Measurements from ENCODE around the gene GUCD1.
"Not testable (repeated sequence)": the region's sequence is repeated elsewhere in the genome, so short reads cannot be mapped to it uniquely, and the experiment has no call there.

The GUCD1 gene

DNA sequence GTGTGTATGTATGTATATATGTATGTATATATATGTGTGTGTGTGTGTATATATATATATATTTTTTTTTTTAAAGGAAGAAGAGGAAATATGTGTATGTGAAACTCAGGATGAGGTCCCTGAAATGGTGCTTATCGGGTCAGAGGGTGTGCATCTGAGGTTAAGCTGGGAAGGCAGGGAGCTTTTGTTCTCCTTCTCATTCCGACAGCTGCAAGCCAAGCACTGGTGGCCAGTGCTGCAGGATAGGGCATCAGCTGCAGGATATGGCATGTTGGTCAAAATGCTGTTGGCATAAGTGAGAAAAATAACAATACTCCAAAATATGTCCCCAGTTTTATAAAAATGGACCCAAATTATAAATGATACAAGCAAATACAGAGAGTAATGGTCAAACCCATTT, 8.3 kb upstream of the GUCD1 start:
- DNase-seq: no peak

DNA sequence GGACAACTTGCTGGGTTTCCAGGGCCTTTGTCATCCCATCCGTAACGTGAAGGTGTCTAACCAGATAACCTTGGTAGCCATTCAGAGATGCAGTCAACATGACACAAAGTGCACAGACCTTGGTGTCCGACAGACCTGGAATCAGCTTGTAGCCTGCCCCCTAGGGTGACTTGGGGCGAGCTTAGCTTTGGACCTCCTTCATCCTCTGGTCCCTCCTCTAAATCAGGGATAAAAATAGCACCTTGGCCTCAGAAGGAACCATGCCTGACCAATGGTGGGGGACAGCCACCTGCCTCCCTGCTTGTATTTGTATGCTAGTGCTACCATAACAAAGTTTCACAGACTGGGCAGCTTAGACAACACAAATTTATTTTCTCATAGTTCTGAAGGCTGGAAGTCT, 4.5 kb upstream of the GUCD1 start:
- DNase-seq: no peak

DNA sequence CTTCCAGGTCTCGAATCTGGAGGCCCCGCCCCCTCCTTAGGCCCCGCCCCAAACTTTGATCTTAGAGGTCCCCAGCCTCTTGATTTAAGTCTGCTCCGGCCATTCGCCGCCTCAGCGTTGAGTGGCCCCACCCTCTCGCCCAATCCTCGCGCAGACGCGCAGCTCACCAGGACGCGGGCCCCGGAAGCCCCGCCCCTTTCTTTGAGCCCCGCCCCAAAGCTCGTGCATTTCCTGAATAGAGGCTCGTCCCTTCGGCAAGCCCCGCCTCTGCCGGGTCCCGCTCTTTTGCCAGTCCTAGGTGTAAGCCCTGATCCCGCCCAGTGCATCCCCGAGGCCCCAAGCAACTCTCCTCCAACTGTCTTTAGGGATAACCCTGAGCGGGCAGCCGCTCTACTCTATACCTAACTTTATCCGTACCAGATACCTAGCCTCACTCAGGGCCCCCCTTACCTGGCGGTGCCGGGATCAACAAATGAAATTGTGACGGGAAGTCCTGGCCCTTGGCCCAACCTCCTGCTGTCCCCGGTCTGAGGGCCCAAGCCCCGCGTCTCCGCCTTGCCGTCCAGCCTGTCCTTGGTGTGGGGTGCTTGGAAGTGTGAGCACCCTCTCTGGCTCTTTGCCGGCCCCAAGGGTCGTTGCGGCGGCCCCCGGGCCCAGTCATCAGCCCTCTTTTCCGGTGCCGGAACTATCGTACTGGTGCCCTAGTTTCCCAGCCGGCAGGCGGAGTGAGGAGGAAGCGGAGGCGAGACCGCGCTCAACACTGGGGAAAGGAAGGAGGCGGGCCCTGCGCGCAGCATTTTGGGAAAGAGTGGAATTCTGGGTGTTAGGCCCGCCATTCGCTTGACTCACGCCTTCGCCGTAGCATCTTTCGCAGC, 464 bp upstream of the GUCD1 start, which contains the start of gene SNRPD3:
Gene SNRPD3 (plus strand): TSS at position 835 of the 875 bp plus-strand sequence. CDS start 1,676 bp downstream, outside the sequence.
- DNase-seq: peak; percentile 96 to 99

DNA sequence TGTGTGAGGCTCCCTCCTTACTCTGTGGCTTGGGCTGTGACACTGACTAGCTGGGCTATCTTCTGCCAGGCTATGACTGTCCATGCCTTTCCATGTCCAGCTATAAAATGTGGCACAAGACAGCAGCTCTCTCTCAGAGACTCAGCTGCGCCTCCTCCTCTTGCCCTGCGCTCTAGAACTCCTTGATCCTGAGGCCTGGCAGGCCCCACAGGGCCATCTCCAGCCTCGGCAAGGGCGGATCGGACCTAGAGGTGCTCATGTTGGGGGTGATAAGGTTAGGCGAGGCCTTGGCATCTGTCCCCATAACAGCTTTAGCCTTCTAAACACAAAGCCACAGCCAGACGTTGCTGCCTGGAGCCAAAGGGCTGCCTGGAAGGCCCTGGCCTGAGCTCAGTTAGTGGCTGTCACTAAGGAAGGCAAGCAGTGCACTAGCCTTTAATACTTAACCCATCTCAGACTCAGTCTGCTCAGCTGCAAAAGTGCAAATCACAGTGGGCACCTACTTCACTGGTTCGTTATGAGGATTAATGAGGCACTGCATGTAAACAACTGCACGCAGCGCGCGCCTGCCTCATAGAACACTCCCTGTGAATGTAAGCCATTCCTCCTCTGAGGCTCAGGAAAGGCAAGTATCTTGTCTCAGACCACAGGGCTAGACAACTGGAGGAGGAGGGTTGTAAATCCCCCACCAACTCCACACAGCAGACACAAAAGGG, 1.2 kb downstream of the GUCD1 start:
- no peak for DNase-seq

DNA sequence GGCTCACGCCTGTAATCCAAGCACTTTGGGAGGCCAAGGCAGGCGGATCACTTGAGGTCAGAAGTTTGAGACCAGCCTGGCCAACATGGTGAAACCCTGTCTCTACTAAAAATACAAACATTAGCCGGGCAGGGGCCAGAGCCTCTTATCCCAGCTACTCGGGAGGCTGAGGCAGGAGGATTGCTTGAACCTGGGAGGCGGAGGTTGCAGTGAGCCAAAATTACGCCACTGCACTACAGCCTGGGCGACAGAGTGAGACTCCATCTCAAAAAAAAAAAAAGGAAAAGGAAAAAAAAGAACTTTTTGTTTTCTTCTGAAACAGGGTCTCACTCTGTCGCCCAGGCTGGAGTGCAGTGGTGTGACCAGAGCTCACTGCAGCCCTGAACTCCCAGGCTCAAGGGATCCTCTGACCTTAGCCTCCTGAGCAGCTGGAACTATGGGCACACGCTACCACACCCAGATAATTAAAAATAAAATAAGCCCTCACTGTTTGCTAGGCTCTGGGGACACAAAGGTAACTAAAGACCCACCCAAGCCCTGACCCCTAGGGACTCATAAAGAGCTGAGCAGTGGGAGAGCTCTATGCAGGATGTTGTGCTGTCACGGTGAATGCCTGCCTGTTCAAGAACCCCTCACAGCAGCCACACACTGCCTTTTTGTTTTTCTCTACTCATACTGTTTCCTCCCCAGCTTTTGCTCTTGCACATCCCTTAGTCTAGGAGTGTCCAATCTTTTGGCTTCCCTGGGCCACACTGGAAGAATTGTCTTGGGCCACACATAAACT, 2.2 kb downstream of the GUCD1 start:
- DNase-seq: not testable (repeated sequence)

DNA sequence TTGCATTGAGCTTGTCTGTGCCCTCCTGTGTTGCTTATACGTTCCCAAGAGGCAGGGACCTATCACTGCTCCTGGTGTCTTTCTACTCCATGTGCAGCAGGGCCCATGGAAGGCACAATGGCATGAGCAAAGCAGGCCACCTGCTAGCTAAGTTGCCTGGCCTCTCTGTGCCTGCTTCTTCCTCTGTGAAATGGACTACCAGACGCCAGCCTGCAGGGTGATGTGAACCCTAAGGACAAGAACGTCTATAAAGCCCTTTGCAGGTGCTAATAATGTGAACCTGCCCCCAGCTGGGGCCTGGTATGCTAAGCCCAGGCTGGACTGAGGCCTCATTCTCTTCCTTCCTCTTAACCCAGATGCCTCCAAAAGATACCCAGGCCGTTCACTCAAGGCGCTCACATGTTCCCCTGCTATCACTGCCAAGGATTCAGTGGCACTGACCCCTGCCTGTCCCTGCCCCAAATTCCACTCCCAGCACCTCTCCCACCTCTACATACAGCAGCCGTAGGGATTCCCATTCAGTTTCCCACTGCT, 4.0 kb downstream of the GUCD1 start:
- DNase-seq: no peak

DNA sequence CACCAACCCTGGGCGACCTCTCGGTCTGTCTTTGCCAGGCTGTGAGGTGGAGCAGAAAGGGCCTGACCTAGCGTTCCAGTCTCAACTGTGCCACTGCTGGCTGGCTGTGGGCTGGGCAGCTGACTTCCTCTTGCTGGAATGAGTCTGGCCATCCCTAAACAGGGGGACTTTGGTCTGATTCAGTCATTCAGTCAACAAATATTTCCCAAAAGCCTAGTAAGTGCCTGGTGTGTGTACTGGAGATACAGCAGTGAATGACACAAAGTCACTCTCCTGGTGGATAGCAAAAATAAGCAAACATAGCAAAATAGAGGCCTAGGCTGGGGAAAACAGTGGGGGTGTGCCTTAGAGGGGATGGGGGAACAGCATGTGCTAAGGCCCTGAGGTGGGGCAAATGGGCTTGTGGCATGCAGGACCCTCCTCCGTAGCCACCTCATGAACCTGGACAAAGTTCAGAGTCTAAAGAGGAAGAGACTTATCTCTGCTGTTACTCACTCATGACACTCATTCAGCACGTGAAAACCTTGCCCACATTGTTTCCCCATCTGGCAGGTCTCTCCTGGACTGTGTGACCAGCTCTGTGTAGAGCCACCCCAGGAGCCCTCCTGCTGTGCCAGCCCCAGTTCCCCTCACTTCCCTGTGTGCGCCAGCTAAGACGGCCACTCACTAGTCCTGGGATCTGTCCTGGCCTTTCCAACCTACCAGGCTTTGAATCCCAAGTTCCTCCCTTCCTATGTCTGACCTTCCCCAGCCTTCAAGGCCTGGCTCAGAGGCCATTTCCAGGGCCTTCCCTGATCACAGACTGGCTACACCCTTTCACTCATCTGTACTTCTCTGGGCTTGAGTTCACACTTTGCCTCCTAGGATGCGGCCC, 4.7 kb downstream of the GUCD1 start:
- no peak for DNase-seq

DNA sequence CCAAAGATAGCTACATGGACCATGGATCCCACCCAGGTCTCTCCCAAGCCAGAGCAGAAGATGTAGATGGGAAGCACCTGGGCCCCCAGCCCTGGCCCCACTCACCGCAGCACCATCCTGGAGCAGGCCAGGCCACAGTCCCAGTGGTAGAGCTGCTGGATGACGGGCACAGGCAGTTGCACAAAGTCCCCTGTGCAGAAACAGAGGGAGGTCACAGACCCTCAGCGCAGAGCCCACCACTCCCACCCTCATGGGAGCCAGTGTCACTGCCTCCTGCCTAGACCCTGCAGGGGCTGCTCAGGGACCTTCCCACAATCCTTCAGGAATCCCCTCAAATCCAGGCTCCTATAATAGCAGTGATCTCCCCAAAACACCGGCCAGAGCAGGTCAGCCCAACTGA, 6.1 kb downstream of the GUCD1 start:
- DNase-seq: no peak

DNA sequence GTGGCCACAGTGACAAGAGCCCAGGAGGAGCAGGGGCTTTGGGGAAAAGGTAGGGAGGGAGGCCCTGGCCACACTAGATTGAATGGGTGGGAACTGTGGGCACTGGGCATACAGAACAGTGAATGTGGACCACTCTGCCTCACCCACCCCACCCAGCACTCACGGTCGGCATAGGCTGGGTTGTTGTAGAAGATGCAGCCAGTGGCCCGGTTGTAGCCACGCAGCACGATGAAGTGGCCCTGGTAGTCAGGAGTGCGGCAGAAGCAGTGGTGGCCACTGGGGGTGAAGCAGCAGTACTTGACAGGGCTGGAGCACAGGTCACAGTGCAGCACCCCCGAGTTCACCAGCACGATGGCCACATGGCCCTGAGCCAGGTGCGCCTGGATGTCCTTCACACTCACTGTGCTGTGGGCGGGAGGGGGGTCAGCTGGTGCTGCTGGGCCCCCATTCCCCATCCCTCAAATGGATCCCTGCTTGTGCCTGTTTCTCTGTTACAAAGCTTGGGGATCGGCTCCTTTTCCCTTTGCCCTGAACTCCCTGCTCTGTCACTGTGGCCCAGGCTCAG, 11.2 kb downstream of the GUCD1 start:
- DNase-seq: no peak

DNA sequence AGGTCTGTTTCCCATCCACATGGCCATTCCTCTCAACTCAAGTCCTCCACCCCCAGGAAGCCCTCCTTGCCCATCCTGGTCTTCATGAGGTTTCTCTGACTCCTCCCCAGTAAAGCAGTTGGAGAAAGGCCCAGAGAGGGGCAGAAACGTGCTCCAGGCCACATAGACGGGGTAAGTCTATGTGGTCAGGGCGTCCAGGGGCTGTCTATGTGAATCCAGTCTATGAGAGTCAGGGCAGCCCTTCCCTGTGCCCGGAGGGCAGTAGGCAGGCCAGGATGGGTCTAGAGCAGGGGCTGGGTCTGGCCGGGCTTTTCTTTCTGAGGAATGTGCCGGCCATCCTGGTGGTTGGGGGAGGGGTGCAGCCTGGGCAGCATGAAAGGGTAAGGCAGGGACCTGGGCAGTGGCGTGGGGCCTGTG, 11.7 kb downstream of the GUCD1 start:
- DNase-seq: no peak

DNA sequence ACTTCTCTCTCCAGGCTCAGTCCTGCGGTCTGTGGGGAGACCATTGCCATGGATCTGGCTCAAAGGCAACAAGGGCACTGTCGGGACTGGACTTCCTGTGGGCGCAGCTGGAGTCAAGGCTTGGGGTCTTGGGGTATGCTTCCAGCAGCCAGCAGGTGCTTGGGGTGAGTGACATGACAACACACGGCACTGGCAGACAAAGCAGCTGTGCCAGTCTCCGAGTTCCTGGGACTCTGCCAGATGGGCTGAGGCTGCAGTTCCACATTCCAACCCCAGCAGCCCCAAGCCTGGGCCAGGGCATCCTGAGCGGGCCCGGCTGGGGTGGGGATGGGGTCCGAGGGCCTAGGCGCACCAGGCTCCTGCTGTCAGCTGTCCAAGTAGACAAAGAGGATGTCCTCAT, 12.3 kb downstream of the GUCD1 start:
- DNase-seq: no peak

DNA sequence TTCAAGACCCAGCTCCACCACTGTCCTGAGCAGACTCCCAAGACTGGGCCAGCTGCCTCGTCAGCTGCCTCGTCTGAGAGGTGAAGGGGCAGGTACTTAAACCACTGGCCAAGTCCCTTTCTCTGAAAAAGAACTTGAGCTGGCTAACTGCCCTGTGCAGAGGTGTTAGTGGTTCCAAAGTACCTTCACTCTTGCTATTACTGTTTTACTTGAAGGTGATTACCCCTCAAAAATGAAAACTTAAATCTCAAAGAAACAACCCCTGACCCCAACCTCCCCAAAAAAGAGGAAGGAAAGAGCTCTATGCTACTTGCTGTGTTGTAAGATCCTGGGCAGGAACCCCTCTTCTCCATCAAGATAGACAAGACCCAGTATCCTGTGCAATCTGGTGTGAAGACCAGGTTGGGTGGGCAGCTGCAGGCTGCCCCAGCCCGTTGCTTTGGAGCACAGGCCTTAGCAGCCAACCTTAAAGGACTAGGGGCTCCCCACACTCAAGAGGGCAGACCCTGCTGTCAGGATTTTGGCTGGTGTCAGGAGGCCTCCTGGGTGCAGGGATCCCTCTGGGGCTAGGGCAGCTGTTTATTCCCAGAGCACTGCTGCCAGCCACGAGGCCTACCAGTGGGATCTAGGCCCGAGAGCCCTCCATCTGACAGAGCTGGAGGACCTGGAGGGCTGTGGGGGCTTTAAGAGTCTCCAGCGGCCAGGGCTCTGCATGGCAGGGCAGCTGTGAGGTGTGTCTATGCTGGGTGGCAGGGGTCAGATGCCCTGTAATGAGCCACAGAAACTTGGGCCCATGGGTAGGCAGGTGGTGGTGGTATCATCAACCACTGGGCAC, 13.0 kb downstream of the GUCD1 start:
- DNase-seq: peak in 1 of 2 donors; percentile 49

DNA sequence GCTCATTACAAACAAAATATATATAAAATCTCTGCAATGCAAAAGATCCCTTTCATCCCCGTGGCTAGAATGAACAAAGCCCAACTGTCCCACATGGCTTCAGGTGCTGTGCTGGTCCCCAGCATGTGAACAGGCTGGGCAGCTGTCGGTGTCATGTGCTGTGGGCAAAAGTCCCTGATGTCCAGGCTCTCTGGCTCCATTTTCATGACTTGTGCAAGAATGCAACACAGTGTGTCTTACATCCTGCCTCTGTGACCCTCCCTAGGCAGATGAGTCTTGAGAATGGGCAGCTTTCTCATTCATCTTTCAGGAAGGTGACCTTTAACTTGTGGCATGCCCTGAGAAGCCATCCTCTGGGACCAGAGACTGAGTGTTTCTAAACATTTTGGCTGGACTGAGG, 14.5 kb downstream of the GUCD1 start:
- no peak for DNase-seq

DNA sequence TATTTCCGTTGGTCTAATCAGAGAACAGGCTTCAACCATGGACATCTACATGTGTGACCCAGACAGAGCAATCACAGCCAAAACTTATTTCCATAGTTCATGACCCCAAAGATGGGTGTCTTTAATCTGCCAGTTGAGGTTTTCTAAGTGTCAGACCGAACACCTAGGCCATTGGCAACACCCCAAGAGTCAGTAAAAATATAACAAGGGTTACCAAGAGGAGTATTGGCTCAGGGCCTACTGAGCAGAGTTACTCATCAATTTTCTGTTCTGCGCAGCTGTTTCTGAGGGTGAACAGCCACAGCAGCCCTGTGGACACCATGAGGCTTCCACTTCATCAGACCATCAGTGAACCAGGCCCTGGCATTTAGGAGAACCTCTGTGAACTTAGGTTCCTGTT, 18.8 kb downstream of the GUCD1 start:
- no peak for DNase-seq

DNA sequence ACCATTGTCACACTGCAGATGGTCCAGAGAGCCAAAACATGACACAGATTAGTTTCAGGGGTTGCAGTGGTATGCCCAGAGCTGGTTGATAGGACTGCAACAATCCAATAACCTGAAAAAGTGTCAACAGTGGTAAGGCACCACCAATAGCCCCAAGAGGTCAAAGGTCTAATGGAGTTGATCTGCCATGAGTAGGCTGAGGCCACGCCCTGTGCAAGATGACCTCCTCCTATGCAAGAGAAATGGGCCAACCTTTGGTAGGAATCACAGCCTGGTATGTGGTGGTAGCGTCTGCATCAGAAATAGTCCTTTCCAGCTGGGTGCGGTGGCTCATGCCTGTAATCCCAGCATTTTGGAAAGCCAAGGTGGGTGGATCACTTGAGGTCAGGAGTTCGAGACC, 19.6 kb downstream of the GUCD1 start:
- DNase-seq: no peak

DNA sequence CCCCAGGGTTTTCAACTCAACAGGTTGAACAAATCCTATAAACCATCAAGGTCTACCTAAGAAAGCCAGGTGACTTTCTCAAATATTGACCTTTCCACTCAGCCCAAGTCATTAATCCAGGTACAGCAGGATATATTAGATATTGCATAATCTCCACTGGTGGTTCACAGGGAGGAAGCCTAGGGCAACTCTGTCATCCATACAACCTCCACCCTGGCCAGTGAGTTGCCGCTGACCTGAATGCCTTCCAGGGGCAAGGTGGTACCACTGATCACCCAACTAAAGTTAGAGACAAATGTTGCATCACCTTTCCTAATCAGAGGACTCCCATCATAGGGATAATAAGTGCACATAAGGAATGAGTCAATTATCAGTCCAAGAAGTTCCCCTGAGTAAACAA, 22.9 kb downstream of the GUCD1 start:
- no peak for DNase-seq

DNA sequence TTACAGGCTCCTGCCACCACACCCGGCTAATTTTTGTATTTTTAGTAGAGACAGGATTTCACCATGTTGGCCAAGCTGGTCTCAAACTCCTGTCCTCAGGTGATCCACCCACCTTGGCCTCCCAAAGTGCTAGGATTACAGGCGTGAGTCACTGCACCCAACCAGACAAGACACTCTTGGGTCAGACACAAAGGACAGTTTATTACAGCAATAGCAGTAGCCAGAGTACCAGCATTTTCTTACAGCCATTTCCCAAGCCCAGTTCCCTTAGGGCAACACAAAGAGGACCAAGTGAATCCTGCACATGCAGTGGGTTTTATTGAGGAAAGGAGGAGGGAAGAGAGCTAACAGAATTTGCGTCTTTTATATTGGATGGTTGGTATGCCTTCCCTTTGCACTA, 24.0 kb downstream of the GUCD1 start:
- DNase-seq: not testable (repeated sequence)

DNA sequence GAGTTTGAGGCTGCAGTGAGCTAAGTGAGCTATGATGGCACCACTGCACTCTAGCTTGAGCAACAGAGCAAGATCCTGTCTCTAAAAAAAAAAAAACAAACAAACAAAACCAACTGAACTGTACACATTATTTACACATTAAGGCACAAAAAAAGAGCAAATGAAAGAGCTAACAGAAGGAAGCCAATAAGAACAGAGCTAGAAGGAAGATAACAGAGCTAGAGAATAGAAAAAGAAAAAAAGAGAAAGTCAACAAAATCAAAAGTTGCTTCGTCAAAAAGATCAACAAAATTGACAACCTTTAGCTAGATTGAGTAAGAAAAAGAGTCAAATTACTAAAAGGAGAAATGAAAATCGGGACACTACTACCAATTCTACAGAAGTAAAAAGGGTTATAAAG, 25.0 kb downstream of the GUCD1 start:
- no peak for DNase-seq

DNA sequence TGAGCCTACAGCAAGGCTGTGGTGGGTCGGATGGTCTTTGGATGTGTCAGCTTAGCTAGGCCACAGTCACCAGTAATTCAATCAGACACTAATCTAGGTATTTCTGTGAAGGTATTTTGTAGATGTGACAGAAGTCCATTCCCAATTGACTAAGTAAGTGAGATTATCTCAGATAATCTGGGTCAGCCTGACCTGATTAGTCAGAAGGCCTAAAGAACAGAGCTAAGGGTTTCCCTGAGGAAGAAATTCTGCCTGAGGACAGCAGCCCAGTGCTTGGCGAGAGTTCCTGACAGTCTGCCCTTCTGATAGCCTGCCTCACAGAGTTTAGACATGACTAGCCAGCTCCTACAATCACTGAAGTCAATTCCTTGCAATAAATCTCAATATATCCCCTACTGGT, 28.7 kb downstream of the GUCD1 start:
- no peak for DNase-seq

DNA sequence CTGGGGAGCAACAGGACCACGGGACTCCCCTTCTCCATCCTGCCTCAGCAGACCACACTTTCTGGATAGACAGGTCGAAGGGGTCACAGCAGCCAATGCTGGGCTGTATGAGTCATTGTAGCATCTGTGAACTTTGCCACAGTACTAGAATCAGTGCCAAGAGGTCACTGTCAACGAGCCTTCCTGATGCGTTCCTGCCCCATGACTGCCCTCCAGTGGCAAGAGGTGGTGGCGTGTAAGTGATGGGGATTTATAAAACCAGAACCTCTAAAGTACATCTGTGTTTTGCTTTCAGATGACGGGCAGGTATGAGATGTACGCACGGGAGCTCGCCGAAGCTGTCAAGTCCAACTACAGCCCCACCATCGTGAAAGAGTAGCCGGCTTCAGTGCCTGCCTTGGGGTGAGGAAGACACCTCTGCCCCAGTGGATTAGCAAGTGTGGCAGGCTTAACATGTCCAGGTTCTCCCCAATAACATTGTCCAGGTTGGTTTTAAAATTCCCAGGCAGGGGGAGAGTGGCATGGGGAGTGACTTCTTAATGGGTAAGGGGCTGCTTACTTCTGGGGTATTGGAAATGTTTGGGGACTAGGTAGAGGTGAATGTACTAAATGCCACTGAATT, 29.4 kb downstream of the GUCD1 start:
- DNase-seq: peak; percentile 55 to 90

All from bone marrow (tissue), 2 donors.